Stomach smooth muscle (tissue), 2 donors: ENCODE measurements around the gene CFAP61.
"Not testable (repeated sequence)": the region's sequence is repeated elsewhere in the genome, so short reads cannot be mapped to it uniquely, and the experiment has no call there.

Experiments used
- H3K27ac ChIP-seq: one replicate; pipeline ENCODE4 v1.7.0; 2013; ENCODE audit warnings: mild to moderate bottlenecking, low read length, inconsistent platforms
- H3K27me3 ChIP-seq, 2 donors: one replicate each; pipeline ENCODE4 v1.7.0; 2013; ENCODE audit warnings: low read length in 2 of 2; ENCODE audit not compliant: insufficient read depth in 2 of 2, control insufficient read depth in 1 of 2
- H3K36me3 ChIP-seq, 2 donors: one replicate each; pipeline ENCODE4 v1.7.0; 2013; ENCODE audit warnings: low read length in 2 of 2; ENCODE audit not compliant: control insufficient read depth in 2 of 2, insufficient read depth in 2 of 2
- H3K4me1 ChIP-seq: one replicate; pipeline ENCODE4 v1.7.0; 2013; ENCODE audit warnings: low read length; ENCODE audit not compliant: control insufficient read depth, insufficient read depth
- H3K4me3 ChIP-seq, 2 donors: one replicate each; pipeline ENCODE4 v1.7.0; 2013; ENCODE audit warnings: low read length in 2 of 2
- H3K9ac ChIP-seq, 2 donors: one replicate each; pipeline ENCODE4 v1.7.0; 2013; ENCODE audit warnings: low read length in 2 of 2, mild to moderate bottlenecking in 1 of 2
- H3K9me3 ChIP-seq, 2 donors: one replicate each; pipeline ENCODE4 v1.7.0; 2013; ENCODE audit warnings: low read length in 2 of 2; ENCODE audit not compliant: control insufficient read depth in 2 of 2
- donor health status: healthy.
- donor health status: Pancreatic carcinoma.

The CFAP61 gene

GRCh38 chr20:20340443-20340842 is 288.1 kb downstream of the CFAP61 start:
- Histone ChIP-seq H3K27me3 (peaks cover 1 to 8% of the 10 kb centered on the region in 2 donors), H3K4me1 (no peaks in the 10 kb centered on the region), H3K9ac (no peak overlapping the region), H3K9me3 (no peaks in the 10 kb centered on the region), H3K4me3 (no peak overlapping the region), H3K27ac (no peak overlapping the region), H3K36me3 (no peaks in the 10 kb centered on the region)

- H3K4me1 ChIP-seq, result no peaks in the 10 kb centered on the region
- no peak overlapping the region for H3K4me3 ChIP-seq
- no peaks in the 10 kb centered on the region for H3K36me3 ChIP-seq
- no peak overlapping the region for H3K27ac ChIP-seq
- peaks cover 0 to 8% of the 10 kb centered on the region in 2 donors for H3K27me3 ChIP-seq
- no peak overlapping the region for H3K9ac ChIP-seq
- no peaks in the 10 kb centered on the region for H3K9me3 ChIP-seq
Observed at GRCh38 chr20:20341371-20341770, 289.0 kb downstream of the CFAP61 start.

- H3K4me3 ChIP-seq, result no peak overlapping the region
- H3K36me3 ChIP-seq, result no peaks in the 10 kb centered on the region
- no peak overlapping the region for H3K9ac ChIP-seq
- no peaks in the 10 kb centered on the region for H3K4me1 ChIP-seq
- H3K27me3 ChIP-seq, result peaks cover 0 to 8% of the 10 kb centered on the region in 2 donors
- H3K9me3 ChIP-seq, result no peaks in the 10 kb centered on the region
- no peak overlapping the region for H3K27ac ChIP-seq
Observed at GRCh38 chr20:20342066-20342465, 289.7 kb downstream of the CFAP61 start.

- no peaks in the 10 kb centered on the region for H3K36me3 ChIP-seq
- no peak overlapping the region for H3K27ac ChIP-seq
- H3K9me3 ChIP-seq, result peaks cover 3 to 8% of the 10 kb centered on the region in 2 donors
- H3K27me3 ChIP-seq, result peaks cover 0 to 8% of the 10 kb centered on the region in 2 donors
- H3K9ac ChIP-seq, result no peak overlapping the region
- H3K4me3 ChIP-seq, result no peak overlapping the region
- no peaks in the 10 kb centered on the region for H3K4me1 ChIP-seq
Observed at GRCh38 chr20:20343932-20344331, 291.6 kb downstream of the CFAP61 start.

- Histone ChIP-seq H3K4me1 (no peaks in the 10 kb centered on the region), H3K36me3 (no peaks in the 10 kb centered on the region), H3K27me3 (peaks cover 0 to 8% of the 10 kb centered on the region in 2 donors), H3K27ac (no peak overlapping the region), H3K9ac (no peak overlapping the region), H3K9me3 (peaks cover 3 to 8% of the 10 kb centered on the region in 2 donors), H3K4me3 (no peak overlapping the region)
Observed at GRCh38 chr20:20344476-20344875, 292.1 kb downstream of the CFAP61 start.

GRCh38 chr20:20353576-20353975 is 301.2 kb downstream of the CFAP61 start:
- Histone ChIP-seq H3K9ac (no peak overlapping the region), H3K27me3 (peaks cover 0 to 4% of the 10 kb centered on the region in 2 donors), H3K36me3 (no peaks in the 10 kb centered on the region), H3K4me1 (no peaks in the 10 kb centered on the region), H3K9me3 (no peaks in the 10 kb centered on the region), H3K4me3 (no peak overlapping the region), H3K27ac (no peak overlapping the region)

GRCh38 chr20:20355503-20355902 is 303.2 kb downstream of the CFAP61 start:
- not testable (repeated sequence) for H3K36me3 ChIP-seq, H3K9ac ChIP-seq

GRCh38 chr20:20358801-20359200 is 306.5 kb downstream of the CFAP61 start:
- Histone ChIP-seq H3K27me3 (peaks cover 15 to 21% of the 10 kb centered on the region in 2 donors), H3K36me3 (no peaks in the 10 kb centered on the region), H3K4me1 (no peaks in the 10 kb centered on the region), H3K9me3 (no peaks in the 10 kb centered on the region), H3K4me3 (no peak overlapping the region), H3K9ac (no peak overlapping the region), H3K27ac (no peak overlapping the region)

More at GRCh38 chr20:20355503-20355902, 303.2 kb downstream of the CFAP61 start:
- H3K4me1 ChIP-seq, H3K9me3 ChIP-seq, H3K4me3 ChIP-seq, H3K27ac ChIP-seq, H3K27me3 ChIP-seq: not testable (repeated sequence)

GRCh38 chr20:20359628-20360027 is 307.3 kb downstream of the CFAP61 start:
- Histone ChIP-seq H3K9me3 (no peaks in the 10 kb centered on the region), H3K9ac (no peak overlapping the region), H3K4me3 (no peak overlapping the region), H3K4me1 (no peaks in the 10 kb centered on the region), H3K27me3 (peaks cover 18 to 29% of the 10 kb centered on the region in 2 donors), H3K27ac (no peak overlapping the region), H3K36me3 (no peaks in the 10 kb centered on the region)

GRCh38 chr20:20360464-20360863 is 308.1 kb downstream of the CFAP61 start:
- H3K9me3 ChIP-seq, result no peaks in the 10 kb centered on the region
- no peak overlapping the region for H3K27ac ChIP-seq
- H3K27me3 ChIP-seq, result peaks cover 21 to 37% of the 10 kb centered on the region in 2 donors

GRCh38 chr20:20362774-20363433 is 310.6 kb downstream of the CFAP61 start:
- no peak overlapping the region for H3K4me3 ChIP-seq
- no peak overlapping the region for H3K27ac ChIP-seq
- no peaks in the 10 kb centered on the region for H3K36me3 ChIP-seq
- H3K27me3 ChIP-seq, result peaks cover 30 to 53% of the 10 kb centered on the region in 2 donors
- H3K9ac ChIP-seq, result no peak overlapping the region
- peaks cover 5% of the 10 kb centered on the region for H3K4me1 ChIP-seq
- no peaks in the 10 kb centered on the region for H3K9me3 ChIP-seq

More at GRCh38 chr20:20360464-20360863, 308.1 kb downstream of the CFAP61 start:
- H3K9ac ChIP-seq, result no peak overlapping the region
- no peaks in the 10 kb centered on the region for H3K36me3 ChIP-seq
- H3K4me3 ChIP-seq, result no peak overlapping the region
- H3K4me1 ChIP-seq, result no peaks in the 10 kb centered on the region
